MM.1S (cell line): ENCODE data around the gene WDR62.

Experiments
- DNase-seq: peaks from one replicate; pipeline ENCODE4 v3.0.0-alpha.2; 2015
- H2AFZ ChIP-seq: fragments of 300-600 bp; sonication (generic); 2 replicates; pipeline ENCODE4 v1.6.0; 2016; ENCODE audit warnings: antibody characterized with exemption, low read length
- H3F3A ChIP-seq: fragments of 300-600 bp; sonication (generic); 2 replicates; pipeline ENCODE4 v1.6.1; 2016; ENCODE audit warnings: mild to moderate bottlenecking, antibody characterized with exemption, low read length, moderate library complexity, mixed read lengths; ENCODE audit not compliant: insufficient read depth
- H3K27ac ChIP-seq: fragments of 300-600 bp; sonication (generic); 2 replicates; pipeline ENCODE4 v1.5.1; 2016; ENCODE audit warnings: mild to moderate bottlenecking, low read length
- H3K27me3 ChIP-seq: fragments of 300-600 bp; sonication (generic); replicated peaks from 2 replicates; pipeline ENCODE4 v1.6.0; 2016; ENCODE audit warnings: low read length; ENCODE audit not compliant: insufficient read depth
- H3K36me3 ChIP-seq: fragments of 300-600 bp; sonication (generic); replicated peaks from 2 replicates; pipeline ENCODE4 v1.6.1; 2016; ENCODE audit warnings: mild to moderate bottlenecking, low read length, mixed read lengths; ENCODE audit not compliant: insufficient read depth
- H3K4me1 ChIP-seq: fragments of 300-600 bp; sonication (generic); 2 replicates; pipeline ENCODE4 v1.6.1; 2016; ENCODE audit warnings: low read length, mixed read lengths
- H3K4me2 ChIP-seq: fragments of 300-600 bp; sonication (generic); 2 replicates; pipeline ENCODE4 v1.6.0; 2016; ENCODE audit warnings: low read depth, low read length
- H3K4me3 ChIP-seq: fragments of 300-600 bp; sonication (generic); 2 replicates; pipeline ENCODE4 v1.5.1; 2016; ENCODE audit warnings: low read length, mixed read lengths
- H3K79me2 ChIP-seq: fragments of 300-600 bp; sonication (generic); 2 replicates; pipeline ENCODE4 v1.6.1; 2016; ENCODE audit warnings: mixed run types, low read length, mixed read lengths
- H3K9ac ChIP-seq: fragments of 300-600 bp; sonication (generic); 2 replicates; pipeline ENCODE4 v1.6.1; 2016; ENCODE audit warnings: low read length, mixed read lengths
- H3K9me2 ChIP-seq: fragments of 300-600 bp; sonication (generic); replicated peaks from 2 replicates; pipeline ENCODE4 v1.6.1; 2016; ENCODE audit warnings: mild to moderate bottlenecking, low read length, mixed read lengths; ENCODE audit not compliant: insufficient read depth
- H3K9me3 ChIP-seq: fragments of 300-600 bp; sonication (generic); replicated peaks from 2 replicates; pipeline ENCODE4 v1.6.1; 2016; ENCODE audit warnings: mild to moderate bottlenecking, low read length, mixed read lengths; ENCODE audit not compliant: insufficient read depth
- H4K20me1 ChIP-seq: fragments of 300-600 bp; sonication (generic); 2 replicates; pipeline ENCODE4 v1.6.1; 2016; ENCODE audit warnings: mild to moderate bottlenecking, low read length, moderate library complexity, mixed read lengths; ENCODE audit not compliant: insufficient read depth
- EZH2 ChIP-seq: fragments of 300-600 bp; sonication (generic); optimal IDR thresholded peaks from 2 replicates; pipeline ENCODE3; 2017; ENCODE audit warnings: low read depth, mild to moderate bottlenecking, antibody characterized with exemption, low read length, mixed read lengths
- EZH2phosphoT487 ChIP-seq: fragments of 300-600 bp; sonication (generic); IDR thresholded peaks from 2 replicates; pipeline ENCODE4 v1.6.1; 2018; ENCODE audit warnings: antibody characterized with exemption, low read length
- TF ChIP-seq, protein P1 (sequence below): fragments of 300-600 bp; sonication (generic); IDR thresholded peaks from 2 replicates; pipeline ENCODE4 v1.5.1; 2016; ENCODE audit warnings: antibody characterized with exemption, low read length, mixed read lengths

WDR62 gene

GRCh38 chr19:36081894-36082293 lies 27.2 kb downstream of the WDR62 start:
- Histone ChIP-seq H2AFZ (no peak overlapping the region), H3K36me3 (peaks cover 7% of the 10 kb centered on the region; the same call in 1 of the 2 replicates), H3K4me1 (no peaks in the 10 kb centered on the region), H3K9me2 (no peaks in the 10 kb centered on the region), H3K4me3 (no peak overlapping the region), H4K20me1 (no peaks in the 10 kb centered on the region), H3K9me3 (no peaks in the 10 kb centered on the region), H3F3A (no peaks in the 10 kb centered on the region), H3K9ac (no peak overlapping the region), H3K79me2 (no peaks in the 10 kb centered on the region), H3K4me2 (no peak overlapping the region), H3K27ac (no peak overlapping the region), H3K27me3 (no peaks in the 10 kb centered on the region)
- TF ChIP-seq EZH2phosphoT487 (no peak), EZH2 (no peak)
- TF ChIP-seq, protein P1, sequence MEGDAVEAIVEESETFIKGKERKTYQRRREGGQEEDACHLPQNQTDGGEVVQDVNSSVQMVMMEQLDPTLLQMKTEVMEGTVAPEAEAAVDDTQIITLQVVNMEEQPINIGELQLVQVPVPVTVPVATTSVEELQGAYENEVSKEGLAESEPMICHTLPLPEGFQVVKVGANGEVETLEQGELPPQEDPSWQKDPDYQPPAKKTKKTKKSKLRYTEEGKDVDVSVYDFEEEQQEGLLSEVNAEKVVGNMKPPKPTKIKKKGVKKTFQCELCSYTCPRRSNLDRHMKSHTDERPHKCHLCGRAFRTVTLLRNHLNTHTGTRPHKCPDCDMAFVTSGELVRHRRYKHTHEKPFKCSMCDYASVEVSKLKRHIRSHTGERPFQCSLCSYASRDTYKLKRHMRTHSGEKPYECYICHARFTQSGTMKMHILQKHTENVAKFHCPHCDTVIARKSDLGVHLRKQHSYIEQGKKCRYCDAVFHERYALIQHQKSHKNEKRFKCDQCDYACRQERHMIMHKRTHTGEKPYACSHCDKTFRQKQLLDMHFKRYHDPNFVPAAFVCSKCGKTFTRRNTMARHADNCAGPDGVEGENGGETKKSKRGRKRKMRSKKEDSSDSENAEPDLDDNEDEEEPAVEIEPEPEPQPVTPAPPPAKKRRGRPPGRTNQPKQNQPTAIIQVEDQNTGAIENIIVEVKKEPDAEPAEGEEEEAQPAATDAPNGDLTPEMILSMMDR: no peak
- DNase-seq: no peak

GRCh38 chr19:36082916-36083315 lies 28.2 kb downstream of the WDR62 start:
- Histone ChIP-seq H3K4me3 (no peak overlapping the region), H4K20me1 (no peaks in the 10 kb centered on the region), H3K27me3 (no peaks in the 10 kb centered on the region), H3K4me2 (no peak overlapping the region), H3K79me2 (no peaks in the 10 kb centered on the region), H3K36me3 (peaks cover 7% of the 10 kb centered on the region; the same call in 1 of the 2 replicates), H3K9ac (no peak overlapping the region), H3K9me3 (no peaks in the 10 kb centered on the region), H3F3A (no peaks in the 10 kb centered on the region), H3K27ac (no peak overlapping the region), H3K9me2 (no peaks in the 10 kb centered on the region), H3K4me1 (no peaks in the 10 kb centered on the region), H2AFZ (no peak overlapping the region)
- no peak for TF ChIP-seq EZH2phosphoT487
- no peak for TF ChIP-seq EZH2
- TF ChIP-seq, protein P1: no peak
- no peak for DNase-seq

- DNase-seq: no peak
Measured at GRCh38 chr19:36084231-36085009, 29.7 kb downstream of the WDR62 start.

More at GRCh38 chr19:36084231-36085009, 29.7 kb downstream of the WDR62 start:
- Histone ChIP-seq H3K4me2 (no peak overlapping the region), H3K4me3 (no peak overlapping the region), H3K9ac (no peak overlapping the region), H3K79me2 (no peaks in the 10 kb centered on the region), H3K36me3 (peaks cover 7% of the 10 kb centered on the region; the same call in 1 of the 2 replicates), H3K27me3 (no peaks in the 10 kb centered on the region), H3K4me1 (no peaks in the 10 kb centered on the region), H3K9me3 (no peaks in the 10 kb centered on the region), H3F3A (no peaks in the 10 kb centered on the region), H3K9me2 (no peaks in the 10 kb centered on the region), H4K20me1 (no peaks in the 10 kb centered on the region), H3K27ac (no peak overlapping the region), H2AFZ (no peak overlapping the region)
- TF ChIP-seq EZH2phosphoT487 (no peak), EZH2 (no peak)
- TF ChIP-seq, protein P1: no peak
